Activated T-cell treated with anti-CD3 and anti-CD28 coated beads for 4 hours (primary cell): ENCODE measurements around the gene ZNF331.
A peak's percentile ranks its signal among the peaks of the same experiment; 100 is the strongest.
"Not testable (repeated sequence)": the region's sequence is repeated elsewhere in the genome, so short reads cannot be mapped to it uniquely, and the experiment has no call there.

Experiments used
- DNase-seq: peaks from one replicate; pipeline ENCODE4 v3.0.0-alpha.2; 2020

ZNF331 gene

DNA sequence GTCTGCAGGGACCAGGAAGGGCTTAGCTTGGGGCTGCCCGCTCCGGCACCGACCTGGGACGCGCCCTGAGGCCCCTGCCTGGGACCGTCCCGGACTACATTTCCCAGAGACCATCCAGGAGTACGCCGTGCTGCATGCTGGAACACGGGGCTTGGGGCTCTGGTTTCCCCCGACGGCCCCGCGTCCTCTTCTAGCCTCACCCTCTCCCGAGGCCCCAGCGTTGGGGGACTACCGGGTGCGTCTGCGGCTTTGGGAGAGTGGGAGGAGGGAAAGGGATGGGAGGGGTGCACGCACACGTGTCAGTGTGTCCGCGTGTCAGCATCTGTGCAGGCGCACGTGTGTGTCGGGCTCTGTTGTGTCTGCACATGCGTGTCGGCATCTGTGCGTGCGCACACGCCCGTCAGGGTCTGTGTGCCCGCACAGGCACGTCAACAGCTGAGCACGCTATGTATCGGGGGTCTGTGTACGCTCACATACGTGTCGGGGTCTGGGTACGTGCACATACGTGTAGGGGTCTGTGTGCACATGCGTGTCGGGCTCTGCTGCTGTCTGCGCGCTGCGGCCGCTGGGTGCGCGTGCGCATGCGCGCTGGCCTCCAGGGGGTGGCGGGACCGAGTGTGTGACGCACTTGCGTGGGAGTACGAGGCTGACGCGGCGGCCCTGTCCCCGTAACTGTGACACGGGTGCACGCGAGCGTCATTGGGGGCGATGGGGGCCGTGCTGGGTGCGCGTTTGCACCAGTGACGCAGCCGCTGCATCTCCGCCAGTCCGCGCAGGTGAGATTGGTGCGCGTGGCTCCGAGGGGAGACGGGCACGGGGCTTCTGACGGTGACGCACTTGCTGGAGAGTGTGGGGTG lies at the start of gene ZNF331:
Gene ZNF331 (plus strand): TSS at position 625 of the 857 bp plus-strand sequence. CDS start 31,232 bp downstream, outside the sequence.
- DNase-seq = peak; percentile 83

DNA sequence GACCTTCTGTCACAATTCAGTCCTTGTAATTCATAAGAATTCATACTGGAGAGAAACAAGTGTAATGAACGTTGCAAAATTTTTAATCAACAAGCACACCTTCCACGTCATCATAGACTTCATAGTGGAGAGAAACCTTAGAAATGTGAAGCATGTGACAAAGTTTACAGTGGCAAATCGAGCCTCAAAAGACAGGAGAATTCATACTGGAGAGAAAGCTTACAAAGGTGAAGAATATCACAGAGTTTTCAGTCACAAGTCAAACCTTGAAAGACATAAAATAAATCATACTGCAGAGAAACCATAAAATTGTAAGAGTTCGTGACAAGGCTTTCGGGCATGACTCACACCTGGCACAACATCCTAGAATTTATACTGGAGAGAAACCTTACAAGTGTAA lies 45.8 kb upstream of the ZNF331 start:
- no peak for DNase-seq

DNA sequence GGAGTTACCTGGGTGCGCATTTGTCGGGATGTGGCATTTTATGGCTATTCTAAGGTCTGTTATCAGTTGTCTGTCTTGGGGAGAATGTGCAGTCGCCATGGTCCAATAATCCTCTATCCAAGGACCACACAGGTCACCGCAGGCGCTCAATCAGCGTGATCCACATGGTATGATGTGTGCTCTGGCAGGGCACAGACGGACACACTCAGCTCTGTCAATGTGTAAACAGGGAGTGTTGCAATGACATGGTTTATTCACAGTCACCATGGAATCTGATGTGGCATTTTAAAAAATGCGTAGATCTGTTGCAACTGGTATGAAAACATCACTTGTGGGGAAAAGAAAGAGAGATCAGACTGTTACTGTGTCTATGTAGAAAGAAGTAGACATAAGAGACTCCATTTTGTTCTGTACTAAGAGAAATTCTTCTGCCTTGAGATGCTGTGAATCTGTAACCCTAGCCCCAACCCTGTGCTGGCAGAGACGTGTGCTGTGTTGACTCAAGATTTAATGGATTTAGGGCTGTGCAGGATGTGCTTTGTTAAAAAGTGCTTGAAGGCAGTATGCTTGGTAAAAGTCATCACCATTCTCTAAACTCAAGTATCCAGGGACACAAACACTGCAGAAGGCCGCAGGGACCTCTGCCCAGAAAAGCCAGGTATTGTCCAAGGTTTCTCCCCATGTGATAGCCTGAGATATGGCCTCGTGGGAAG lies 40.5 kb upstream of the ZNF331 start:
- not testable (repeated sequence) for DNase-seq

DNA sequence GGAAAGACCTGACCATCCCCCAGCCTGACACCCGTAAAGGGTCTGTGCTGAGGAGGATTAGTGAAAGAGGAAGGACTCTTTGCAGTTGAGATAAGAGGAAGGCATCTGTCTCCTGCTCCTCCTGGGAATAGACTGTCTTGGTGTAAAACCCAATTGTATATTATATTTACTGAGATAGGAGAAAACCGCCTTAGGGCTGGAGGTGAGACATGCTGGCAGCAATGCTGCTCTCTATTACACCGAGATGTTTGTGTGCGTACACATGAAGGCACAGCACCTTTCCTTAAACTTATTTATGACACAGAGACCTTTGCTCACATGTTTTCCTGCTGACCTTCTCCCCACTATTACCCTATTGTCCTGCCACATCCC lies 39.9 kb upstream of the ZNF331 start:
- DNase-seq = not testable (repeated sequence)

DNA sequence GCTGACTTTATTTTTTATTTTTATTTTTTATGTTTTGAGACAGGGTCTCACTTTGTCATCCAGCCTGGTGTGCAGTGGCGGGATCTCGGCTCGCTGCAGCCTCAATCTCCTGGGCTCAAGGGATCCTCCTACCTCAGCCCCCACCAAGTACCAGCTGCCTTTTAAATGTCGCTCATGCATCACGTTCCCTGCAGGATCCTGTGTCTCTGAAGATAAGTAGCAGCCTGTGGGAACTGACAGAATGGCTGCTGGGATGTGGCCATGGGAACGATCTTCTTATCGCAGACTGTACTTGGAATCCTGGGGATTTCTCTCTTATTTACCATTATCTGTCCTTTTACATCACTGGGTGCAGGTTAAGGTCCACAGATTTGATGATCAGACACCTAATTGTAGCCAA lies 34.8 kb upstream of the ZNF331 start:
- not testable (repeated sequence) for DNase-seq

DNA sequence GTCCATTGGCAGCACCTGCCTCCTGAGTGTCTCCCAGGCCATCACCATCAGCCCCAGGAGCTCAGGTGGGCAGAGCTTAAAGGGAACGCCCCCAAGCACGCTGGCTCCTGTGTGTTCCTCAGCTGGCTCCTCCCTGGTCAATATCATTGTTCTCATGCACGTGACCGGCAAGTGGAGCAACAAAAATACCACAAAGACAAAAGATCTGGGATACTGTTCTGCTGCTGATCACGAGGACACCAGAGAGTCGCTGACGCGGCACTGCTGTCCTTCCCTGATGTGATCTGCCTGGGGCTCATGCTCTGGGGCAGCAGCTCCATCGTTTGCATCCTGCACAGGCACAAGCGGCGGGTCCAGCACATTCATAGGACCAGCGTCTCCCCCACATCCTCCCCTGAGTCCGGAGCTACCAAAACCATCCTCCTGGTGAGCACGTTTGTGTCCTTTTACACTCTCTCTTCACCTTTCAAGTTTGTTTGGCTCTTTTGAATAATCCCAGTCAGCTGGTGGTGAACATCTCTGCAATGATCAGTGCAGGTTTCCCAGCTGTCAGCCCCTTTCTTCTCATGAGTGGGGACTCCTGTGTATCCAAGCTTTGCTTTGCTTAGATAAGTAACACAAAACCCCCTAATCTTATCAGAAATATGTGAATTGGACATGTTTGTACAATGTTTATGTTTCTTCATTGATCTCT lies 34.1 kb upstream of the ZNF331 start:
- not testable (repeated sequence) for DNase-seq

DNA sequence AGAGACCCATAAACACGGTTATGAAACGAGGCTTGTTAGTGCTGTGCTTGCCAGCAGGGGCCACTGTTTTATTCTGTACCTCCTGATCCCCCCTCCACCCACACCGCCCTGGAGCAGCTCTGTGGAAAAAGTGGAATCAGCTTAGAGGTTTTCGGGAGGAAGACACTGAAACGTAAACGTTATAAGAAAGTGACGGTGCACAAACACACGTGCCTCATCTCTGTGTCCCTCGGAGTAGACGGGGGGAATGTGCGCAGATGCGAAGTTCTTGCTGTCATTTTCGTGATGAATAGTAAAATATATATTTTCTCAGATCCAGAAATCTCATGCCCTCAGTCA lies 33.6 kb upstream of the ZNF331 start:
- not testable (repeated sequence) for DNase-seq

DNA sequence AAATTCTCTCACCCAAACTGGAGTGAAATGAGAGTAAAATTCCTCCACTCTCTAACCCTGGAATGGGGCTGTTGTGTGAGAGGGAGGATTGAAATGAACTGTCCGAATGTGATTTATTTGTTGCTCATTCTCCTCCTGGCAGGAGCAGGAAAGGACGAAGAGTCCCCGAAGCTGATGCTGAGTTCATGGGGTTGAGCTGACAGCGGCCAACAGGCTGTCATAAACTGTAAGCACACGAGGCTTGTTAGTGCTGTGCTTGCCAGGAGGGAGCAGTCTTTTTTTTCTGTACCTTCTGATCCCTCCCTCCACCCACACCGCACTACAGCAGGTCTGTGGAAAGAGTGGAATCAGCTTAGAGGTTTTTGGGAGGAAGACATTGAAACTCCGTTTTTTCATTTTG lies 33.1 kb upstream of the ZNF331 start:
- DNase-seq = no peak

DNA sequence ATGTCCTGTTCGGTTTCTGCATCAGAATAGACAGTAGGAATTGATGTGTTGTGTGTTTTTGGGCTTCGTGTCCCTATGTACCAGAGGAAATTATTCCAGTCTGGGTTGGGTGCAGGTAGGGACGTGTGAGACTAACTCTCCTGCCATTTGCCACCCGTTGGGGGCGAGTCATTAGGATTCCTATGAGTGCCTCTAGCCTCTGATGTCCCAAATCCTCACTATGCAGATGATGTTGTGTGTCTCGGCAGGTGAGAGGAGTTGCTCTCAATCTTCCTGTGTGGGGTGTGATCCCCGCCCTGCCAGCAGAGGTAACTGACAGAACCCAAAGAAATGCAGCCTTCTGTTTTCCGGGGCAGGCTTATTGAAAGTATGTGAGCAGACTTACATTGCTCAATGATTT lies 31.2 kb upstream of the ZNF331 start:
- DNase-seq = no peak

DNA sequence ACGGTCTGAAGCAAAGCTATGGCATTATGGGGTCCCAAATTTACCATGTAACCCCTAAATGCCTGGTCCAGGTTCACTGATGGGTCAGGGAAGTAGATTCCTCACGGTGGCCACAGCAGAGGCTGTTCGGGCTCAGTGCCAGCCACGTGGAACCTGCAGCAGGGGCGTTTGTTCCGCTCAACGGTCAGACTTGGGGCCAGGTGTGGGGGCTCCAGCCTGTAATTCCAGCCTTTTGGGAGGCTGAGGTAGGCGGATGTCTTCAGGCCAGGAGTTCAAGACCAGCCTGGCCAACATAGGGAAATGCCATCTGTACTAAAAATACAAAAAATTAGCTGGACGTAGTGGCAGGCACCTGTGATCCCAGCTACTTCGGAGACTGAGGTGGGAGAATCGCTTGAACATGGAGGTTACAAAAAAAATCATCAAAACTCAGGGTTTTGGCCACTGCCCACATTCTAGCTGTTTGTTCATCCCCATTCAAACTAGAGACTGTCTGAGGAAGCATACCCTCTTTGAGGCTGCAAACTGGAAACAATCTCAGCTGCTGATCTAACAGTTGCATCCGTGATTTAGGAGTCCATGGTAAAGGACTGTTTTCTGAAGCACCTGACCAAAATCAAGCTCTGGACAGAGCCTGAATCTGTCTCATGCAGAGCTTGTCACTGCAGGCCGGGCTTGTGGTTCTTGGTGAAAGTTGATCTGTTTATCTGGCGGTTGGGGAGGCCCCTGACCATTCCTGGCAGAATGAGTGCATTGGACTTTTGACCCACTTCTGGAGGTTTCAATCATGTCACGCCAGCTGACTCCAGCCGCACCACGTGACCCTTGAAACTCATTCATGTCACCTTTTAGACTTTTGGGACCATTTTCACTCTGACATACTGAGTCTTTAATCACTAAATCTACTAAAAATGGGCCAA lies 30.2 kb upstream of the ZNF331 start:
- DNase-seq = no peak

DNA sequence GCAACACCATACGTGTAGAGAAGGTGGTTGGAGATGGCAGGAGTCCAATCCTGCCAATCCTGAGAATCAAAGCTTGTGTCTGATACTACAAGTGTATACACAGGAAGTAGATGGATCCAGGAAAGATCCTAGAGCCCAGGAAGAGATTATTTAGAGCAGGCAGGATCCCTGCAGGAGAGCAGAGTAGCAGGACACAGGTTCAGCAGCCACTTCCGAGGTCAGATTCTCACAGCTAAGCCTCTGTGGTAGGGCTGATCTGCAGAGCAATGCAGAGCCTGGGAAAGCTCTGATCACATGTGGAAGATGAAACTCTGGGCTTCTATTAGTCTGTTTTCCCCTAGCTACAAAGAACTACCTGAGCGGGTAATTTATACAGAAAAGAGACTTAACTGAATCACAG lies 28.5 kb upstream of the ZNF331 start:
- DNase-seq = no peak

DNA sequence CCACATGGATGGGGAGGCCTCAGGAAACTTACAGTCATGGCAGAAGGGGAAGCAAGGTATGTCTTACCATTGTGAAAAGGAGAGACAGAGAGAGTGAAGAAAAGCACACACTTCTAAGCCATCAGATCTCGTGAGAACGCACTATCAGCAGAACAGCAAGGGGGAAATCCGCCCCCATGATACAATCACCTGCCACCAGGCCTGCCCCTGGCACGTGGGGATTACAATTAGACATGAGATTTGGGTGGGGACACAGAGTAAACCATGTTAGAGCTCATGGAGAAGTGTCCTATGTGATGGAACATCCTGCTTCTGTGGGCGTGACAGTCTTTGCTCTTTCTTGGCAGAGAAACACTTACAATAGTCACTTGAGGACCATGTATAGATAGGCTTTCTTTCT lies 28.1 kb upstream of the ZNF331 start:
- DNase-seq = no peak

DNA sequence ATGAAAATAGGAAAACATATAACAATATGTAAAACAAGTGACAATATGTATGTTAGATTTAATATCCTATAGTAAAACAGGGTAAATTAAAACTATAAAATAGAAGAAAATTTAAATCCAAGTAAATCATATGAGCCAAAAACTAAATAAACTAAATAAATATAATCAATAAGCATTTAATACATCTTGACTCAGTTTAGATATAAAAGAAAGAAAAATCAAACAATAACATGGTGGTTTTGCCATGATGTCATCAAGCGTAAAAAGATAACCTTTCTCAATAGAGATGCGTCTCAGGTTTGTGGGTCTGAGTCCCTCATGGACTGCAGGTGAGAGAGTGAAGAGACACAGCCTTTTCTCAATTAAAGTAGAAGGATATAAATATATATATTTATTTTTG lies 26.6 kb upstream of the ZNF331 start:
- no peak for DNase-seq

DNA sequence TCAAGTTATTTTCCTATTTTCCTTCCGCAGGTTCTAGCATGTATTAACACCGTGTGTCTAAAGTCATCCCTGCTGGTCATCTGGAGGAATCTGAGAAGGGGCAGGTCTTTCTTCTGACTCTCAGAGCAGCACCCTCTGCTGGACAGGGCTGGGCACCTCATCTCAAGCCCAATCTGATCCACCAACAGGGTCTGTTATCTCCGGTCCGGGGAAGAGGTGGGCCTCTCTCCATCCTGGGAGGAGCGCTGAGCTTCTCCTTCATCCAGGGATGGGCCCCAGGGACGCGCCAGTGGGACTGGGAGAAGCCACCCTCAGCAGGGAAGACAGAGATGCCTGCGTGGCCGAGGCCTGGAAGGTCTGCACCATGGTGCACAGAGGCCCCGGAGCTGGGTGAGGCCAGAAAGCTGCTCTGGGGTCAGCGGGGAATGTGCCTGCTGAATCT lies 26.0 kb upstream of the ZNF331 start:
- DNase-seq = peak; percentile 36

DNA sequence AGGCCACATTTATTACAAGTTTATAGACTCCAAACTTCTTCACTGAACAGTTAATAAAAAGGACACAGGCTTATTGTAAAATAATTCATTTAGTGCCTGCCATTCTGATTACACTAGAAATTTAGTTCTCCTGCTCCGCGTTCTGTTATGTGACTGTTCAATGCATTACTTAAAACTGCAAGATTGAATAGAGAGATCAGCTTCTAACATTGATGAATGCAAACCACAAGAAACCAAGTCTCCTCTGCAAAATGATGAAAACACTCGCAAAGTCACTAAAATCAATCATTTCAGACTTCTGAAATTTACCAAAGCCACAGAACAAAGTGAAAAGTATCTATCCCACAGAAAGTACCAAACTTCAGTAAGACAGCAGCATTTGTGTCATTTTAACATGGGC lies 22.9 kb upstream of the ZNF331 start:
- DNase-seq = not testable (repeated sequence)

DNA sequence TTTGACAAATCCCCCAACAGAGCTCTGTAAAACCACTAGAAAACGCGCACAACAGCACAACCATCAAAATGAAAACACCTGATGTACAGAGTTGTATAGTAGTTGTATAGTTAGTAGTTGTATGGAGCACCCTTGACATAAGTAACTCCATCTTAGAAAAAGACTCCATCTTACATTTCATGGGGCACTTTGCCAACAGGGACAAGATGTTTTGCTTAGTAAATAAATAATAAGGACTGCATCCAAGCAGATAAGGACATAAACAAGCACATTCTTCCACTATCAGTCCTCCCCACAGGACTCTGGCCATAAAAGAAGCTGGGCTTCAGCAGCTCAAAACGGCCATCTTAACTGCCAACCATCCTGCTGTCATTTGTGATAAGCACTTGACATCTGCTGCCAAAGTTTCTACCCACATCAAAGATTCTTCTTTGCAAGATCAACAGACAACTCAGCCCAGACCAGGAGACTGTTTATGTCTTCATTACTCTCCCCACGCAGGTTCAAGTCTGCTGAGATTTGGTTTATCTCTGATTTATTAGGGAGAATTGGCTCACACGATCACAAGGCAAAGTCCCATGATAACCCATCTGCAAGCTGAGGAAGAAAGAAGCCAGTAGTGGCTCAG lies 20.7 kb upstream of the ZNF331 start:
- DNase-seq = no peak

DNA sequence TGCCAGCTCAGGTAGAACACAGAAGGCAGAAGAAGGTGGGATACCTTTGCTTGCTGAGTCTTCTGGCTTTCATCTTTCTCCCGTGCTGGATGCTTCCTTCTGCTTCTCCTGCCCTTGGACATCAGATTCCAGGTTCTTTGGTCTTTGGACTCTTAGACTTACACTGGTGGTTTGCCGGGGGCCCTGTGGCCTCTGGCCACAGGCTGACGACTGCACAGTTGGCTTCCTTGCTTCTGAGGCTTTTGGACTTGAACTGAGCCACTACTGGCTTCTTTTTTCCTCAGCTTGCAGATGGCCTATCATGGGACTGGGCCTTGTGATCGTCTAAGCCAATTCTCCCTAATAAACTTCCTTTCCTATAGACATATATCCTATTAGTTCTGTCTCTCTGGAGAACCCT lies 19.8 kb upstream of the ZNF331 start:
- DNase-seq = no peak

DNA sequence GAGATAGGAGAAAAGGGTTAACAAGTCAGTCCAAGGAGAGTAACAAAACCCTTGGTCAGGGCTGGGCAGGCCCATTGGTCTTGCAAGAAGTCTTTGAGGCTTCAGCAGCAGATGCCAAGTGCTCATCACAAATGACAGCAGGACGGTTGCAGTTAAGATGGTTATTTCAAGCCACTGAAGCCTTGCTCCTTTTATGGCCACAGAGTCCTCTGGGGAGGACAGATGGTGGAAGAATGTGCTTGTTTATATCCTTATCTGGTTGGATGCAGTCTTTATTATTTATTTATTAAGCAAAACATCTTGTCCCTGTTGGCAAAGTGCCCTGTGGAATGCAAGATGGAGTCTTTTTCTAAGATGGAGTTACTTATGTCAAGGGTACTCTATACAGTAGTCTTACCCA lies 19.2 kb upstream of the ZNF331 start:
- DNase-seq = no peak

DNA sequence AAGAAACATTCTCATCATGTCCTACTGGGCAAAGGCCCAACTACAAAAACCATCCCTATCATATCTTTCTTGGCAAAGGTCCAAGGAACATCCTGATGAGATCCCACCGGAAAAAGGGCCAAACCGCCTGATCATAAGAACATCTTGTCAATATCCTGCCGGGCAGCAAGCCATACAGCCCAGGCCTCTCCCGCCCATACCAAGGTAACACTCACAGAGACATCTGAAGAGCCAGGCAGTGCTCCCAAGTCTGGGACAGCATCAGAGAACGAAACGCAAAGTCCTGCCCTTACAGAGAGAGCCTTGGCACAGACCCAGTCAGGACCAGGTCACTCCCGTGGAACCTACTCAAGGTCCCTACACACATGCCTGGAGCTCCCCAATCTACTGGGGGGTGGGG lies 18.5 kb upstream of the ZNF331 start:
- DNase-seq = no peak

DNA sequence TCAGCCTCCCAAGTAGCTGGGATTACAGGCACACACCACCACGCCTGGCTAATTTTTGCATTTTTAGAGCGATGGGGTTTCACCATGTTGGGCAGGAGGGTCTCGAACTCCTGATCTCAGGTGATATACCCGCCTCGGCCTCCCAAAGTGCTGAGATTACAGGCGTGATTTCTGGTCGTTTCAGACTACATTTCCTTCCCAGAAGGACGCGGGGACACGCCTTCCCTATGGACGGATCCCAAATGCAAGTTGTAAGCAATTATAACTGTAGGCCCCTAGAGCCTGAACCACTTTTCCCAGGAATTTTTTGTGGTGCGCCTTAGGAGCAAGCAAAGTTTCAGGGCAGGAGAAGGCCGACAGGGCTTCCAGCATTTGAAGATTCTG lies 17.8 kb upstream of the ZNF331 start:
- DNase-seq = no peak

DNA sequence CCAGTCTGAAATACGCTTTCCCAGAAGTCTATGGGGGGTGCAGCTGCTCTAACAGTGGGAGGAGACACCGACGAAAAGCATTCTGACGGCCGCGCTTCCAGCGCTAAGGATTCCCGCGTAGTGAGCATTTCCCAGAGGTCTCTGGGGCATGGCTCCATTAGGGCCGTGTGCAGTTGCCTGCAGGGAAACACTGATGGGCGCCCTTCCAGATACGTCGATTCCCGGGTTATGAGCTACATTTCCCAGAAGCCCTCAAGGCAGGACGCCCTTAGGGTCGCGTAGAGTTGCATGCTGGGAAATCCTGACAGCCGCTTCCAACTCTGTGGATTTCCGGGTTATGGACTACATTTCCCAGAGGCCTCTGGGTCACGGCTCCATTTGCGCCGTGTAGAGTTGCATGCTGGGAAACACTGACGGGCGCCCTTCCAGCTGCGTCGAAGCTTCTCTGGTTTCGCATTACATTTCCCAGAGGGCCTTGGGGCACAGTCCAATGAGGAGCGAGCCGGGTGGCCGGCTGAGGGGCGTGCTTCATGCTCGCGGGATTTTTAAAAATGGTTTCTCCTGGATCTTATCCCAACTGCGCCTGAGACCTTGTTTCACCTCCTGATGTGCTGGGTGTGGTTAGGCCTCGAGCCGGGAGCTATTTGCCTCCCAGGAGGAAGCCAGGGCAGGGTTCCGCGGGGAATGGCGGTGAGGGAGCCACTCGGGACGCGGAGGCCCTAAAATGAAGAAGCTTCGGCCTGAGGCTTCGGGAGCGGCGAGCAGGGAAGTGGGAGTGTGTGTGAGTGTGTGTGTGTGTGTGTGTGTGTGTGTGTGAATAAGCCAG lies 17.2 kb upstream of the ZNF331 start:
- DNase-seq = peak; percentile 79
